AG09319 (cell line): ENCODE measurements around the gene SYVN1.
"Not testable (repeated sequence)": the region's sequence is repeated elsewhere in the genome, so short reads cannot be mapped to it uniquely, and the experiment has no call there.

Experiments used
- DNase-seq: peaks from one replicate; pipeline ENCODE4 v3.0.0-alpha.2; 2010; ENCODE audit warnings: low read depth; ENCODE audit errors: extremely low read depth
- CTCF ChIP-seq: IDR thresholded peaks from 2 replicates; pipeline ENCODE4 v1.5.1; 2011; ENCODE audit warnings: low read depth, mild to moderate bottlenecking, inconsistent platforms, low read length, moderate library complexity

The SYVN1 gene

GRCh38 chr11:65150509-65151299, 16.4 kb upstream of the SYVN1 start:
- DNase-seq: no peak
- no peak for TF ChIP-seq CTCF

- not testable (repeated sequence) for DNase-seq
Measured at GRCh38 chr11:65150131-65150508, 15.8 kb upstream of the SYVN1 start.

- no peak for DNase-seq
- no peak for TF ChIP-seq CTCF
Measured at GRCh38 chr11:65148657-65149056, 14.3 kb upstream of the SYVN1 start.

- DNase-seq: no peak
- TF ChIP-seq CTCF: no peak
Measured at GRCh38 chr11:65147352-65148075, 13.2 kb upstream of the SYVN1 start.

- DNase-seq: no peak
- no peak for TF ChIP-seq CTCF
Measured at GRCh38 chr11:65141896-65142494, 7.7 kb upstream of the SYVN1 start.

- DNase-seq: no peak
- TF ChIP-seq CTCF: no peak
Measured at GRCh38 chr11:65136515-65137096, 2.3 kb upstream of the SYVN1 start.

- no peak for DNase-seq
- no peak for TF ChIP-seq CTCF
Measured at GRCh38 chr11:65135633-65136145, 1.4 kb upstream of the SYVN1 start.
